Cardiac muscle cell (in vitro differentiated cells and primary cell): ENCODE results near the gene TEX26. TPM values are rescaled to one million over a fixed set of nuclear protein-coding genes. Genes with fewer than 3 reads are reported as not detected.
"Not testable (repeated sequence)": the region's sequence is repeated elsewhere in the genome, so short reads cannot be mapped to it uniquely, and the experiment has no call there.

Source experiments
- DNase-seq, 2 donors: peaks; one replicate each; pipeline versions ENCODE4 v3.0.0 to v3.0.0-alpha.2; 2010 to 2017; ENCODE audit warnings: low read depth in 1 of 2, low spot score in 1 of 2
- H3K27ac ChIP-seq: fragments of 200-600 bp; sonication (generic); 2 replicates; pipeline ENCODE4 v1.5.1; 2016
- H3K27me3 ChIP-seq: fragments of 200-600 bp; sonication (generic); 2 replicates; pipeline ENCODE4 v1.6.0; 2016; ENCODE audit warnings: control low read depth
- H3K36me3 ChIP-seq: fragments of 200-600 bp; sonication (generic); 2 replicates; pipeline ENCODE4 v1.5.1; 2016; ENCODE audit warnings: control low read depth
- H3K4me1 ChIP-seq: fragments of 200-600 bp; sonication (generic); 2 replicates; pipeline ENCODE4 v1.8.1; 2017; ENCODE audit warnings: low read depth, mild to moderate bottlenecking, mixed run types
- H3K4me3 ChIP-seq: fragments of 200-600 bp; sonication (generic); 2 replicates; pipeline ENCODE4 v1.5.1; 2016; ENCODE audit warnings: mild to moderate bottlenecking
- H3K9me3 ChIP-seq: fragments of 200-600 bp; sonication (generic); 2 replicates; pipeline ENCODE4 v1.5.1; 2017; ENCODE audit warnings: low read depth, mild to moderate bottlenecking, control low read depth
- CTCF ChIP-seq: IDR thresholded peaks from 2 replicates; pipeline ENCODE4 v1.5.1; 2012; ENCODE audit warnings: low read depth, mild to moderate bottlenecking, low read length
- polyA plus RNA-seq: library from polyadenylated mRNA; unstranded; fragments of >200 nt; fragmentation: Nextera tagmentation; extraction: Ambion mirVana; gene quantifications from 2 replicates; pipeline ENCODE4 v1.2.1, GENCODE V29; 2016
- total RNA-seq: library from RNA; depleted of rRNA; stranded (reverse); fragments of >200 nt; gene quantifications from 2 replicates; pipeline ENCODE4 v1.2.3, GENCODE V29; 2016

The TEX26 gene
- total and polyA plus RNA-seq, 2 experiments from 2014 or later = not detected

DNA sequence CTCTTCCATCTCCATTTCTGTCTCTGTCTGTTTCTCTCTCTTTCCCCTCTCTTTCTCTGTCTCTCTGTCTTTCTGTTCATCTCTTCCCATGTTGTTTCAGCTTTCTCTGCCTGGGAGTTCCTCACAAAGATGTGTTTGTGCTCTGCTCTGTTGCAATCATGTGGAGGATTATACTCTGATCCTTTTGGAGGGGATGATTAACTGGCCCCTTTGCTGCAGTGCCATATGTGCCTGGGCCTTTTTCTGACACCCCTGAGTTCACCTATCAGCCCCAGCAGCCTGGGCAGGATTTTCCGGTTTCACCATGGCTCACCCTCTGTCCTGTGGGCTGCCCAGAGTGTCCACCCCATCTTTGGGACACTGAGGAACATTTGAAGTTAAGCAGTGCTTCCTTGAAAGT lies 9.0 kb upstream of the TEX26 start:
- TF ChIP-seq CTCF = no peak
- Histone ChIP-seq H3K27ac (no peak overlapping the region), H3K36me3 (no peaks in the 10 kb centered on the region), H3K4me1 (no peaks in the 10 kb centered on the region), H3K27me3 (no peaks in the 10 kb centered on the region), H3K4me3 (no peak overlapping the region), H3K9me3 (no peaks in the 10 kb centered on the region)
- DNase-seq = no peak

- no peak for TF ChIP-seq CTCF
- no peak for DNase-seq
- Histone ChIP-seq H3K27ac (no peak overlapping the region), H3K36me3 (no peaks in the 10 kb centered on the region), H3K27me3 (no peaks in the 10 kb centered on the region), H3K4me3 (no peak overlapping the region), H3K4me1 (no peaks in the 10 kb centered on the region), H3K9me3 (no peaks in the 10 kb centered on the region)
Measured at GRCh38 chr13:30924721-30925120, 7.7 kb upstream of the TEX26 start.

DNA sequence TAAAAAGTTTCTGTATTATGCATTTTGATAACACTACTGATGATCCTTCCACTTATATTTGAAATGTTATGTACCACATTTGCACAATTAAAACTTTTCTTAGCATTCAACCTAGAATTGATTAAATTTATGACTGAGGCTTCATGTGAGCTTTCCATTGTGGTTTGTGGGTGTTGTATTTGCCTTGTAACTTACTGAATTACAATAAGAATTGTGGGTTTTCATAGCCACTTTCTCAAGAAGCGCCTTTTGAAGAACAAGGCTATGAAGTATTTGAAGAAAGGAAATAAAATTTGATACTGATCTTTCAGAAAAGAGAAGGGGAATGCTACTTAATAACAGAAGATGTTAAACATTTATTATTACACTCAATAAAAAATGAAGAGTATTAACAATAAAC lies 7.0 kb upstream of the TEX26 start:
- no peaks in the 10 kb centered on the region for H3K36me3 ChIP-seq
- H3K27me3 ChIP-seq = no peaks in the 10 kb centered on the region
- no peak for TF ChIP-seq CTCF
- no peaks in the 10 kb centered on the region for H3K4me1 ChIP-seq
- H3K9me3 ChIP-seq = no peaks in the 10 kb centered on the region
- H3K27ac ChIP-seq = no peak overlapping the region
- no peak for DNase-seq
- H3K4me3 ChIP-seq = no peak overlapping the region

DNA sequence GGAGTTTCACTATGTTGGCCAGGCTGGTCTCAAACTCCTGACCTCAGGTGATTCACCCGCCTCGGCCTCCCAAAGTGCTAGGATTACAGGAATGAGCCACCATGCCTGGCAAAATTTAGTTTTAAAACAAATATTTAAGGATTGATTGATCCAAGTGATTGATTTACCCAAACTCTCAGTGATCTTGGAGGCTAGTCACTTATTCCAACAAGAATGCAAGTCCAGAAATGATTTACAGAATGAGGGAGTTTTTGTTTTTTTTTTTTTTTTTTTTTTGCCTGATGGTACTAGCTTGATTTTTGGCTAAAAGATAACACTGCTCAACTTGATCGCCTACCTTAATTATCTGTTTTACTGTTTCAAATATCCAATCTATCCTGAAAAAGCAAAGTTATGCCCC lies 5.7 kb upstream of the TEX26 start:
- Histone ChIP-seq H3K4me1 (no peaks in the 10 kb centered on the region), H3K36me3 (no peaks in the 10 kb centered on the region), H3K27ac (no peak overlapping the region), H3K27me3 (peaks cover 9% of the 10 kb centered on the region), H3K9me3 (no peaks in the 10 kb centered on the region), H3K4me3 (no peak overlapping the region)
- no peak for DNase-seq
- TF ChIP-seq CTCF = no peak

DNA sequence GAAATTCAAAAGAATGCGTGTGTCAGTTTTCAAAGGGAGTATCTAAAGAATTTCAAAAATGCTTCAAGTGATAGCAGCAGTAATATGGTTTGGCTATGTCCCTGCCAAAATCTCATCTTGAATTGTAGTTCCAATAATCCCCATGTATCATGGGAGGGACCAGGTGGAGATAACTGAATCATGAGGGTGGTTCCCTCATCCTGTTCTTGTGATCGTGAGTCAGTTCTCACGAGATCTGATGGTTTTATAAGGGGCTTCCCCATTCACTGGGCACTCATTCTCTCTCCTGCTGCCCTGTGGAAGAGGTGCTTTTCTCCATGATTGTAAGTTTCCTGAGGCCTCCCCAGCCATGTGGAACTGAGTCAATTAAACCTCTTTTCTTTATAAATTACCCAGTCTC lies 5.3 kb upstream of the TEX26 start:
- peak in 1 of 2 donors; percentile 62 for DNase-seq
- H3K9me3 ChIP-seq, H3K27ac ChIP-seq, H3K4me3 ChIP-seq, H3K4me1 ChIP-seq, H3K36me3 ChIP-seq: not testable (repeated sequence)
- peaks cover 13% of the 10 kb centered on the region for H3K27me3 ChIP-seq

GRCh38 chr13:30927595-30927994 lies 4.9 kb upstream of the TEX26 start:
- H3K4me1 ChIP-seq = no peaks in the 10 kb centered on the region
- TF ChIP-seq CTCF = no peak
- no peaks in the 10 kb centered on the region for H3K36me3 ChIP-seq
- no peak overlapping the region for H3K27ac ChIP-seq
- H3K9me3 ChIP-seq = no peaks in the 10 kb centered on the region
- H3K4me3 ChIP-seq = no peak overlapping the region
- H3K27me3 ChIP-seq = peaks cover 17% of the 10 kb centered on the region
- no peak for DNase-seq
